Epithelial cell of prostate (primary cell): ENCODE data around the gene SMYD3.
A peak's percentile ranks its signal among the peaks of the same experiment; 100 is the strongest.

ENCODE experiments used
- DNase-seq: peaks from one replicate; pipeline ENCODE4 v3.0.0-alpha.2; 2011; ENCODE audit warnings: low read depth, low spot score
- H3K27ac ChIP-seq: fragments of 450-650 bp; 2 replicates; pipeline ENCODE4 v1.5.1; 2017; ENCODE audit warnings: mild to moderate bottlenecking

The SMYD3 gene

GRCh38 chr1:246506674-246507481, at the start of gene SMYD3:
SMYD3 (minus strand) TSS chr1:246507279.
- DNase-seq: no peak
- no peak within 1 kb of the TSS for H3K27ac ChIP-seq

DNA sequence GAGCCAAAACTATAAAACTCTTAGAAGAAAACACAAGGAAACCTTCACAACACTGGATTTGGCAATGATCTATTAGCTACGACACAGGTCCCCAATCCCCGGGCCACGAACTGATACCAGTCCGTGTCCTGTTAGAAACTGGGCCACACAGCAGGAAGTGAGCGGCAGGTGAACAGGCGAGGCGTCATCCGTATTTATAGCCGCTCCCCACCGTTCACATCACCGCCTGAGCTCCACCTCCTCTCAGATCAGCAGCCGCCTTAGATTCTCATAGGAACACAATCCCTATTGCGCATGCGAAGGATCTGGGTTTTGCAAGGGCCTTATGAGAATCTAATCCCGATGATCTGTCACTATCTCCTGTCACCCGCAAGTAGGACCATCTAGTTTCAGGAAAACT, 47.1 kb upstream of the SMYD3 start:
- no peak overlapping the region for H3K27ac ChIP-seq
- DNase-seq: no peak

GRCh38 chr1:246552110-246552509, 45.0 kb upstream of the SMYD3 start:
- H3K27ac ChIP-seq: no peak overlapping the region
- DNase-seq: no peak

DNA sequence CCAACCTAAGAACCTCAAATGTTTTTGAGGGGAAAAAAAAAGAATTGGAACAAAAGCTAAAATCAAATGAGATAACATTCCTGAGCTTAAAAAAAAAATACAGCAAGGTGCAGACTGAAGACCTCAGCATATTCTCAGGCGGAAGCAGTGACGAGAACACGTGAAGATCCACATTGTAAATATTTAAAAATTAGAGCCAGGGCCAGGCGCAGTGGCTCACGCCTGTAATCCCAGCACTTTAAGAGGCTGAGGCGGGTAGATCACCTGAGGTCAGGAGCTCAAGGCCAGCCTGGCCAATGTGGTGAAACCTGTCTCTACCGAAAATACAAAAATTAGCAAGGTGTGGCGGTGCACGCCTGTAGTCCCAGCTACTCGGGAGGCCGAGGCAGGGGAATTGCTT, 43.3 kb upstream of the SMYD3 start:
- DNase-seq: no peak

DNA sequence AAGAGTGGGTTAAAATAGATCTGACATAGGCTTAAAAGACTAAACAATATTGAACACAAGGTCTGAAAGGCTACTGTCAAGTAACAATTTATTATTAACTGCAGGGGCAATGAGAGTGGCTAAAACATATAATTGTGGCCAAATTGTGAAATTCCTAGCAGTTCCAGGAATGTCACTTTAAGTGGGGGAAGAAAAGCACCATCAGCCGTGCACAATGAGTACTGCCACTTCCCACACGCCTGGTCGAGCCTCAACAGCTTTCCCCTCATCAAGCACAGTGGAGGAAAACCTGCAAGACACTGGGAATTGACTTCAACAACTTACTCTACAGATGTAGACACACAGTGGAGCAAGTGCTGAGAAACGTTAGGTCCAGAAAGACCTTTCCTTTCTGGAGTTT, 42.6 kb upstream of the SMYD3 start:
- DNase-seq: no peak
- H3K27ac ChIP-seq: no peak overlapping the region

More for the DNA sequence above, 43.3 kb upstream of the SMYD3 start:
- H3K27ac ChIP-seq: no peak overlapping the region

DNA sequence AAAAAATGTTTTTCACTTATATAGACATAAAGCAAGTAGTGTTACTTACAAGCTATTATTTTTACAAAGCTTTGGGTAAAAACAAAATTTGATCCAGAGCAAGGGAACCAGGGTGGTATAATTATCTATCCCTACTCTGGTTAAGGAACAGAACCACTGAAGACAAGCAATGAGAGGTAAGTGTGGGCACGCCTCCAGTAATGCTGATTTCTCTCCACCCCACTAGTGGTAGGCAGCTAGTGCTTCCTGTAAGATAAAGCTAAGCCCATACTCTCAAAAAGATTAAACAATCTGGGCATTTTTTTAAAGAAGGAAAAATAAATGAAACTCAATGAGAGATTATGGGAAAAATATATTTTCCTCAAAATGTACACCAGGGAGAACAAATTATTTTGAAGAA, 36.9 kb upstream of the SMYD3 start:
- no peak overlapping the region for H3K27ac ChIP-seq
- no peak for DNase-seq

DNA sequence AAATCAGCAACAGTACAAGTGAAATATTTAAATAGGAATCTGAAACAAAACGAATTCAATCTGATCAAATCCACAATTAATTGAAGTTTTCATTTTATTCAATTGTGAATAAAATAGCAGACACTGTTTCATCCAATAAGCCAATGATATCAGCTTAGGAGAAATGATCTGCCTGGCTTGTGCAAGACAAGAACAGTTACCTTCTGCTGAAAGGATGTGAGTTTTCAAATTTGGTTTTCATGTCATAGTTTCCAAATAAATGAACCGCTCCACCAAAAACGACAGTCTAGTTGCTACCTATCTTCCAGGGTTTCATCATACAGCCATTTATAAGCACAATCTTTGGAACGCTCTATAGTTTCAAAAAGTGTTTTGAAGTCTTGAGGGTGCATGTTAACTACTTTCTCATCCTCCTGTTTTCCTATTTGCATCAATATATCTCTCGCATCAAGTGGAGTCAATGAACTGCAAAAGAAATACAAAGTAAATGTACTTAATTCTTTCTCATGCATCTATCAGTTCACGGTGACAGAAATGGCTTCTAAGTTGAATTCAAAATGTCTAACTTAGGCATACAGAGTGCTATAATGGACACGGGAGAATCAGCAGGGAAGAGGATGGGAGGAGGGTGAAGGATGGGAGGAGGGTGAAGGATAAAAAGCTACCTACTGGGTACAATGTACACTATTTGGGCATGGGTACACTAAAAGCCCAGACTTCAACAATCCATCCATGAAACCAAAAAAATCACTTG, 33.8 kb upstream of the SMYD3 start:
- no peak for DNase-seq
- no peak overlapping the region for H3K27ac ChIP-seq

DNA sequence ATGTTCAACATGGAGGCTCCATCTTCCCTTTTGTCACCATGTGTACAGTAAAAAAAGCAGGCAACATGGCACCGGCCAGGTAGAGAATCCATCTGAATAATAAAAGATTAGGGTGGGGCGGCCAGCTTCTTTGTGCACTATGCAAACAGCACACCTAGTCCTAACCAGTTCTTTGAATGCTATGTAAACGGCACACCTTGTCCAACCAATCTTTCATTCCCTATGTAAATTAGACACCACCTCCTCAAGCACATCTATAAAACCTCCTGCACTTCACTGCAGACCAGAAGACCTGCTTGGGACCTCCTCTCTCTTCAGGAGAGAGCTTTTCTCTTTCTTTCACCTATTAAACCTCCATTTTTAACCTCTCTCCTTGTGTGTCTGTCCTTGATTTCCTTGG, 30.8 kb upstream of the SMYD3 start:
- no peak overlapping the region for H3K27ac ChIP-seq
- peak; percentile 20 for DNase-seq

- no peak for DNase-seq
- H3K27ac ChIP-seq: no peak overlapping the region
Measured at GRCh38 chr1:246537441-246537840, 30.4 kb upstream of the SMYD3 start.

GRCh38 chr1:246534114-246534513, 27.0 kb upstream of the SMYD3 start:
- H3K27ac ChIP-seq: no peak overlapping the region
- no peak for DNase-seq

GRCh38 chr1:246533371-246533905, 26.4 kb upstream of the SMYD3 start:
- DNase-seq: no peak

GRCh38 chr1:246532519-246532918, 25.4 kb upstream of the SMYD3 start:
- no peak for DNase-seq
- no peak overlapping the region for H3K27ac ChIP-seq

More at GRCh38 chr1:246533371-246533905, 26.4 kb upstream of the SMYD3 start:
- no peak overlapping the region for H3K27ac ChIP-seq

- DNase-seq: no peak
Measured at GRCh38 chr1:246530482-246530881, 23.4 kb upstream of the SMYD3 start.

DNA sequence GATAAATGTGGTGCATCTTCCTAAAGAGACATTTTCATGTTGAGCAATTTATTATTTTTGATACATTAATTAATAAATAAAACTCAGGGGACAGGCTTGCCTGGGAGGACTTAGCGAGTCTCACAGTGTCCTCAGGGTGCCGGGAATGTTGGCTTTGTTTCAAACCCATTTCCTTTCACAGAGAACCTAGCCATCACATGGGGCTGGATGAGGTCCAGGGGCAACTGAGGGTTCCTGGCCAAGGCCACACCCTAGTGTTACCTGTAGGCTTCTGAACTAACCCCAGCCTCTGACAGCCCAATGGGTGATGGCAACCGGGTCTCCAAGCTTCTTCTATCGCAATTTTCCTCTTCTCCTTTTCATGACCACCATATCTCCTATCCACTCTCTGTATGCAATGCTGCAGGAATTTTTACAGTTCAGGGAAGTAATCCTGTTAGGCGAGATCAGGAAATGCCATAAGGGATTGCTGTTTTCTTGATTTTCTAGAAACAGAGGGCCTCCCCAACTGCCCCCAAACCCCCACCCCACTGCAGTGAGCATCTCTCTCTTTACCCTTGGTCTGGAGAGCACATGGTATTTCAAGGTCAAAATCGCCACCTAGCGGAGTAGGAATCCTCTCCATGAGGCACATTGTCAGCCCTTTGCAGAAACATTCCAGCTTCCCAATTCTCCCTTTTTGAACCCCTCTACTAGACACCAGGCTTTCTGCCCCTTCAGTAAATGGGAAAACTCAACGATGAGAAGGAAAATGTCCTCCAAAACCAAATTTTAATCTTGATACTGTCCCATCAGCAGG, 22.1 kb upstream of the SMYD3 start:
- no peak for DNase-seq
- no peak overlapping the region for H3K27ac ChIP-seq

More at GRCh38 chr1:246530482-246530881, 23.4 kb upstream of the SMYD3 start:
- H3K27ac ChIP-seq: no peak overlapping the region

DNA sequence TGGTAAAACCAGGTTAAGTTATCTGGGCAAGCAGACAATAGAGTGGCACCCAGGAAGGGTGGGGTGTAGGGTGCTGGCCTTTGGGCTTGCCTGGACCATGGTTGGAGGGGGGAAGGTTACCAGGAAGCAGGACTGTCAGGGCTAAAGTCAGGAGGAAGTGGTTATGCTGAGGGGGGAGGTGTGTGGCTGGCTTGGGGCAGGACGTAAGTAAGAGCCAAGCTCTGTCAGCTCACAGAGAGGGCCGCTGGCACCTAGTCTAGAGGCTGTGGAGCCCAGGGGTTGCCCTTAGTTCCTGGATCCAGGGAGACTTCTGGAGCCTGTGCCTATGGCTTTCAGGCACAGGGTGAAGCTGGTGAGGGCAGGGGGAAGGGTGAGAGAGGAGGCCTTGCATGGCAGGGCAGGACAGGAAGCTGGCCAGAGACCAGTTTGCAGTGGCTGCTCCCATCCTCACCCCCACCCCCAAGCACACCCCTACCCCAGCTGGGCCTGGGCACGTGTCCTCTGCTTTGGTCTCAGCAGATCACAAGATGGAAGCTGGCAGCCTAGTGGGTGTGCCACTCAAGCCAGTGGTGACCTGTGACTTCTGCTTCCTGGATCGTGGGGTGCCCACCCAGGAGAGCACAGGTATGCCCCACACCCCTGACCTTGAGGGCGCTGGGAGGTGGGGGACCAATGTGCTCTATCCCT, 20.5 kb upstream of the SMYD3 start:
- no peak overlapping the region for H3K27ac ChIP-seq
- no peak for DNase-seq

DNA sequence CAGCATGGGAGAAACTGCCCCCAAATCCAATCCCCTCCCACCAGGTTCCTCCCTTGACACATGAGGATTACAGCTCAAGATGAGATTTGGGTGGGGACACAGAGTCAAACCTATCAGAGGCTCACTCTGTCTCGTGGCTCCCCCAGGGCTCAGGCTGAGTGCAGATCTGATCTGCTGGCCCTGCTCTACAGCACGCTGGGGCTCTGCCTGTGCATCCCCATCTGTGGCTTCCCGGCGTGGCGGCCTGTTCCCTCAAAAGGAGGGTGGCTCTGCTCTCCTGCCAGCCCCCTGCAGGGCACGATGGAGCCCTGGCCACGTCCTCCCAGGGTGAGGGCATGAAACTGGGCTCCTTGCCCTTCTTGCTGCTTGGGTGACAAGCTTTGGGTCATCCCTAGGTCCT, 19.8 kb upstream of the SMYD3 start:
- no peak overlapping the region for H3K27ac ChIP-seq
- no peak for DNase-seq

- no peak for DNase-seq
- H3K27ac ChIP-seq: no peak overlapping the region
Measured at GRCh38 chr1:246526380-246526779, 19.3 kb upstream of the SMYD3 start.

DNA sequence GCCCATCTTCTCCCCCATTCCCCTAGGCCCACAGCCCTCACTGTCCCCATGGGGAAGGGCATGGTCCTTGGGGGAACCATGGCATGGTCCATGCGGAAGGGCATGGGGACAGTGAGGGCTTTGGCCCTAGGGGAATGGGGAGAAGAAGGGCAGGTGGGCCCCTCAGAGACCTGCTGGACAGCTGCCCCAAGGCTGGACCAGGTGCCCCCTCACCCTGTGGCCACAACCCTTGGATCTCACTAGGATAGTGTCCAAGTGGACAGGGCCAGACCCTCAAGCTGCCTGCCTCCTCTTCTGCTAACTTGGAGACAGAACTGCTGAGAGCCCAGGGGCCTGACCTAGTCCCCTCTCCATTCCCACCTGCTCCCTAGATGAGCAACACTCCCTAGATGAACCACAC, 12.4 kb upstream of the SMYD3 start:
- H3K27ac ChIP-seq: no peak overlapping the region
- no peak for DNase-seq

DNA sequence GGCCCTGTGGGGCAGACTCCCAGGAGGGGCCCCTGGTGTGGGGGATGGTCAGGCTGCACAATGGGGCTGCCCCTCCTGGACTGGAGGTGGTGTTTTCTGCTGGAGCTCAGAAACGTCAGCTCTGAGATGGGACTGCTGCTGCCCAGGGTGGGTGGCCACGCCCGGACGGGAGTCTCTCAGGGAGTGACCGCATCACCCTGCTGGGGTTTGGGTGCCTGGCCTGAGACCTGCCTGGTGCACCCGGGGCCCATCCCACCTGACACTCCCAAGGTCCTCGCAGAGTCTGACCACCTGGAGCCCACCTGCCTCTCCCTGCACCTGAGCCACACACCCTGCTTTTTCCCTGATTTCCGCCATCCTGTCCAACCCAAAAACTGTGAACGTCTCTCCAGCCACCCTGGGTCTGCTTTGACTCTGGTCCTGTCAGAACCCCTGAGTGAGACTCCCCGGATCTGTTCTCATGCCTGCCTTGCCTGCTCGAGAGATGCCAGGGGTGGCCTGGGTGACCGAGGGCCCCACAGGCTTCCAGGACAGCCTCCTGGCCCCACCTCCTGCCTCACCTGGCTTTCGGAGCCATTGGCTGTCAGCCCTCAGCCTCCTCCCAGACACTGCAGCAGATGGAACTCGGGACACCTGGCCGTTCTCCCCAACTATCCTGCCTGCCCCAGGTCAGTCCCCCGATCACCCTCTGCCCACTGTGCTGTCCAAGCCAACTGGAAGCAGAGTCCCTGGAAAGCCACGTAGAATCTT, 11.6 kb upstream of the SMYD3 start:
- no peak overlapping the region for H3K27ac ChIP-seq
- no peak for DNase-seq
